NCI-H82 (cell line): ENCODE data around the gene RRP15.
A peak's percentile ranks its signal among the peaks of the same experiment; 100 is the strongest.
"Not testable (repeated sequence)": the region's sequence is repeated elsewhere in the genome, so short reads cannot be mapped to it uniquely, and the experiment has no call there.

Experiments
- DNase-seq: peaks from one replicate; lab custom pipeline; 2025; lab: John Stamatoyannopoulos, UW

The RRP15 gene

GRCh38 chr1:218296162-218296561, 11.1 kb downstream of the RRP15 start:
- no peak for DNase-seq

- DNase-seq, result no peak
Observed at GRCh38 chr1:218297461-218297860, 12.4 kb downstream of the RRP15 start.

GRCh38 chr1:218297867-218298266, 12.8 kb downstream of the RRP15 start:
- no peak for DNase-seq

- peak; percentile 26 for DNase-seq
Observed at GRCh38 chr1:218298398-218298797, 13.3 kb downstream of the RRP15 start.

GRCh38 chr1:218299416-218299815, 14.3 kb downstream of the RRP15 start:
- DNase-seq, result peak; percentile 33

- no peak for DNase-seq
Observed at GRCh38 chr1:218301217-218301616, 16.1 kb downstream of the RRP15 start.

- DNase-seq, result no peak
Observed at GRCh38 chr1:218302155-218302554, 17.1 kb downstream of the RRP15 start.

- DNase-seq, result no peak
Observed at GRCh38 chr1:218303176-218303879, 18.2 kb downstream of the RRP15 start.

- no peak for DNase-seq
Observed at GRCh38 chr1:218304281-218305039, 19.4 kb downstream of the RRP15 start.

- no peak for DNase-seq
Observed at GRCh38 chr1:218305472-218306064, 20.5 kb downstream of the RRP15 start.

GRCh38 chr1:218312509-218312908, 27.4 kb downstream of the RRP15 start:
- no peak for DNase-seq

- no peak for DNase-seq
Observed at GRCh38 chr1:218314316-218314715, 29.2 kb downstream of the RRP15 start.

GRCh38 chr1:218315638-218316037, 30.5 kb downstream of the RRP15 start:
- DNase-seq, result no peak

- DNase-seq, result peak; percentile 16
Observed at GRCh38 chr1:218317061-218317460, 32.0 kb downstream of the RRP15 start.

GRCh38 chr1:218320182-218320581, 35.1 kb downstream of the RRP15 start:
- DNase-seq, result not testable (repeated sequence)

- DNase-seq, result no peak
Observed at GRCh38 chr1:218322762-218323161, 37.7 kb downstream of the RRP15 start.

GRCh38 chr1:218323568-218324225, 38.6 kb downstream of the RRP15 start:
- DNase-seq, result no peak

- no peak for DNase-seq
Observed at GRCh38 chr1:218324226-218324580, 39.1 kb downstream of the RRP15 start.

- no peak for DNase-seq
Observed at GRCh38 chr1:218328769-218329168, 43.7 kb downstream of the RRP15 start.

GRCh38 chr1:218330043-218330623, 45.0 kb downstream of the RRP15 start:
- peak; percentile 60 for DNase-seq

GRCh38 chr1:218332416-218332815, 47.3 kb downstream of the RRP15 start:
- no peak for DNase-seq

- DNase-seq, result no peak
Observed at GRCh38 chr1:218336328-218336727, 51.2 kb downstream of the RRP15 start.
